A673 (cell line): Measurements from ENCODE around the gene FCRL6. TPM values are rescaled to one million over a fixed set of nuclear protein-coding genes. Genes with fewer than 3 reads are reported as not detected.
A peak's percentile ranks its signal among the peaks of the same experiment; 100 is the strongest.

ENCODE experiments used
- BruUV-seq: library from RNA; stranded (reverse); fragments of 400-500 nt; replicated peaks from 2 replicates; lab custom pipeline; 2021; lab: Mats Ljungman, UMichigan
- CTCF ChIA-PET: fragments of 300-600 bp; sonication (Branson Sonifier 250); formaldehyde crosslinking; loops from one replicate; lab custom pipeline; 2022; ENCODE audit warnings: antibody characterized with exemption; lab: Charles Lee
- POLR2A ChIA-PET: fragments of 300-600 bp; sonication (Branson Sonifier 250); formaldehyde crosslinking; loops from one replicate; lab custom pipeline; 2022; ENCODE audit warnings: antibody characterized with exemption; ENCODE audit not compliant: low non-redundant PET; lab: Charles Lee
- DNase-seq: peaks from one replicate; pipeline ENCODE4 v3.0.0-alpha.2; 2015; ENCODE audit warnings: low spot score
- H3K27ac ChIP-seq: fragments of 200-600 bp; sonication (generic); 2 replicates; pipeline ENCODE4 v1.5.1; 2016; ENCODE audit warnings: mixed run types, low read depth, mild to moderate bottlenecking, mixed read lengths, antibody characterized with exemption, low read length; ENCODE audit not compliant: poor library complexity, severe bottlenecking
- H3K27me3 ChIP-seq: fragments of 200-600 bp; sonication (generic); replicated peaks from 2 replicates; pipeline ENCODE4 v1.6.1; 2017; ENCODE audit warnings: mixed run types, low read depth, mild to moderate bottlenecking, mixed read lengths, antibody characterized with exemption, low read length; ENCODE audit not compliant: insufficient read depth, poor library complexity
- H3K36me3 ChIP-seq: fragments of 200-600 bp; sonication (generic); 2 replicates; pipeline ENCODE4 v1.6.1; 2016; ENCODE audit warnings: mixed run types, mild to moderate bottlenecking, mixed read lengths, antibody characterized with exemption, low read length; ENCODE audit not compliant: insufficient read depth, poor library complexity, severe bottlenecking
- H3K4me1 ChIP-seq: fragments of 200-600 bp; sonication (generic); 2 replicates; pipeline ENCODE4 v1.6.1; 2017; ENCODE audit warnings: mixed run types, mild to moderate bottlenecking, mixed read lengths, antibody characterized with exemption, low read length; ENCODE audit not compliant: insufficient read depth, poor library complexity, severe bottlenecking
- H3K4me3 ChIP-seq: fragments of 200-600 bp; sonication (generic); 2 replicates; pipeline ENCODE4 v1.5.1; 2016; ENCODE audit warnings: low read depth, mixed run types, mild to moderate bottlenecking, mixed read lengths, low read length; ENCODE audit not compliant: poor library complexity, severe bottlenecking
- H3K9me3 ChIP-seq: fragments of 200-600 bp; sonication (generic); 2 replicates; pipeline ENCODE4 v1.6.1; 2016; ENCODE audit warnings: mixed run types, low read depth, mild to moderate bottlenecking, mixed read lengths, antibody characterized with exemption, low read length; ENCODE audit not compliant: poor library complexity, severe bottlenecking
- EZH2 ChIP-seq: fragments of 200-600 bp; sonication (generic); IDR thresholded peaks from 2 replicates; pipeline ENCODE4 v1.6.1; 2017; ENCODE audit warnings: borderline replicate concordance, low read depth, mild to moderate bottlenecking, mixed read lengths, antibody characterized with exemption, low read length; ENCODE audit not compliant: poor library complexity, severe bottlenecking
- intact Hi-C: fragments of 100-400 bp; cut with micrococcal nuclease; formaldehyde crosslinking; loops from one replicate; pipeline ENCODE4 v1.10.0; 2022; ENCODE audit not compliant: unreplicated experiment
- total RNA-seq: library from RNA; stranded (reverse); gene quantifications from 2 replicates; pipeline ENCODE4 v1.2.3, GENCODE V29; 2021
- TF ChIP-seq, protein P1 (sequence below): fragments of 300-800, 200-600 bp; sonication (generic); conservative IDR thresholded peaks from 2 replicates; pipeline ENCODE4 v1.5.1; 2017; ENCODE audit warnings: low read depth, mild to moderate bottlenecking, antibody characterized with exemption, low read length, moderate library complexity, mixed read lengths

FCRL6 gene
- total RNA-seq, 1 experiment from 2014 or later, result 0.15 TPM

DNA sequence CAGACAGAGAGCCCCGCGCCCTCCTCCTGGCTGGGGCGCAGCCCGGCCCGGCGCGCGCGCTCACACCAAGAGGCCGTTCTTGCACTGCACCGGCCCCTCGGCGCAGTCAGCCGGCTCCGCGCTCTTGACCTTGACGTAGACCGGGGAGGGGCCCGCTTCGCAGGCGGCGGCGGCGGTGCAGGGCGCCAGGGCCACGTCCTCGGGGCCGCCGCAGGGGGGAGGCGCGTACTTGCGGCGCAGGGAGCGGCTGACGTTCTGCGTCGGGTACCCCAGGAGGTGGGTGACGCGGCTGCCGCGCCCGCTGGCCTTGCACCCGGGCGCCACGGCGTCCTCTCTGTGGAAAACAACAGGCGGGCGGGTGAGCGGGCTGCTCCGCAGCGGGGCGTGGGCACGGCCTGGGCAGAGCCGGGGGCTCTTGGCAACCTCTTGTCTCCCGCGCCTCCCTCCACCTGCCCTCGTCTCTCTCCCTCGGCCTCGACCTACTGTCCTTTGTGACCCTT, 52.6 kb downstream of the FCRL6 start:
- intact Hi-C loops, result no loop called here
- POLR2A ChIA-PET, result no interaction called here
- peak overlapping the region; percentile 74 for H3K27ac ChIP-seq

DNA sequence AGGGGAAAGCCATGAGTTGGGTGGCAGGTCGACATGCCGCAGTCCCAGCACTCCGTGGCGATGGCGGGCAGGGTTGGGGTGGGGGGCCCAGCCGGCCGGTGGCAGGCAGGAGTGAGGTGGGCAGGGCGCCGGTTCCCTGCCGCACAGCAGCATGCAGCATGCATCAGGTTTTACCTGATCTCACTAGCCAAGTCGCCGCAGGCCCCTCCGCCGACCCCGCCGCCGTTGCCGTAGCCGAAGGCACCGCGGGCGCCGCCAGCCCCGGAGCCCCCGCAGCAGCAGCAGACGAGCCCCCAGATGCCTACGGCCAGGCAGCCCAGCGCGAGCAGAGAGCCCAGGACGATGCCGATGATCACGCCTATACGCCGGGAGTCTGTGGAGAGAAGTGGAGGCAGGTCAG, 53.5 kb downstream of the FCRL6 start:
- ChIA-PET POLR2A (no interaction called here), CTCF (no interaction called here)
- DNase-seq, result no peak
- intact Hi-C loops, result no loop called here
- H3K9me3 ChIP-seq, result no peaks in the 10 kb centered on the region
- no peak overlapping the region for H3K27ac ChIP-seq
- no peak for TF ChIP-seq EZH2
- TF ChIP-seq, protein P1, sequence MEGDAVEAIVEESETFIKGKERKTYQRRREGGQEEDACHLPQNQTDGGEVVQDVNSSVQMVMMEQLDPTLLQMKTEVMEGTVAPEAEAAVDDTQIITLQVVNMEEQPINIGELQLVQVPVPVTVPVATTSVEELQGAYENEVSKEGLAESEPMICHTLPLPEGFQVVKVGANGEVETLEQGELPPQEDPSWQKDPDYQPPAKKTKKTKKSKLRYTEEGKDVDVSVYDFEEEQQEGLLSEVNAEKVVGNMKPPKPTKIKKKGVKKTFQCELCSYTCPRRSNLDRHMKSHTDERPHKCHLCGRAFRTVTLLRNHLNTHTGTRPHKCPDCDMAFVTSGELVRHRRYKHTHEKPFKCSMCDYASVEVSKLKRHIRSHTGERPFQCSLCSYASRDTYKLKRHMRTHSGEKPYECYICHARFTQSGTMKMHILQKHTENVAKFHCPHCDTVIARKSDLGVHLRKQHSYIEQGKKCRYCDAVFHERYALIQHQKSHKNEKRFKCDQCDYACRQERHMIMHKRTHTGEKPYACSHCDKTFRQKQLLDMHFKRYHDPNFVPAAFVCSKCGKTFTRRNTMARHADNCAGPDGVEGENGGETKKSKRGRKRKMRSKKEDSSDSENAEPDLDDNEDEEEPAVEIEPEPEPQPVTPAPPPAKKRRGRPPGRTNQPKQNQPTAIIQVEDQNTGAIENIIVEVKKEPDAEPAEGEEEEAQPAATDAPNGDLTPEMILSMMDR, result no peak
- H3K27me3 ChIP-seq, result no peaks in the 10 kb centered on the region
- H3K36me3 ChIP-seq, result no peaks in the 10 kb centered on the region
- peaks cover 9% of the 10 kb centered on the region for H3K4me1 ChIP-seq
- no peak overlapping the region for H3K4me3 ChIP-seq
- BruUV-seq, result no TSS peak

More for the DNA sequence above, 52.6 kb downstream of the FCRL6 start:
- CTCF ChIA-PET, result no interaction called here
- DNase-seq, result peak; percentile 75
- Histone ChIP-seq H3K36me3 (no peaks in the 10 kb centered on the region), H3K27me3 (no peaks in the 10 kb centered on the region), H3K4me3 (peak overlapping the region; percentile 60), H3K4me1 (peaks cover 9% of the 10 kb centered on the region), H3K9me3 (no peaks in the 10 kb centered on the region)
- BruUV-seq, result no TSS peak
- no peak for TF ChIP-seq EZH2
- TF ChIP-seq, protein P1, result no peak

DNA sequence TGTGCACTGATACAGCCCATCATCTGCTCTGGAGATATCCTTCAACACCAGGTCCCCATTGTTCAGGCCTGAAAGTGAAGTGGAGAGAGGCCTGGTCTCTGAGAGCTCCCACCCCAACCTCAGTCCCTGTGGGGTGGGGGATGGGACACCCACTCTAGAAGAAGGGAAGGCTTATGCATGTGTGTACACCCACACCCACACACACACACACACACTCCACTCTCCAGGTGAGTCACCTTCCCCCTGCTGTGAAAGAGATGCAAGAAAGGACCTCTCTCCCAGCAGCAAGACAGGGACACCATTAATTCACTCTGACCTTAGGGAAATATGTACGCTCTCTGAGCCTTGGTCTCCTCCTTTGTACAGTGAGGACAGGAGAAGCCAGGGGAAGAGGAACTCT, 54.4 kb downstream of the FCRL6 start:
- Histone ChIP-seq H3K4me1 (peaks cover 9% of the 10 kb centered on the region), H3K9me3 (no peaks in the 10 kb centered on the region), H3K27ac (no peak overlapping the region), H3K4me3 (no peak overlapping the region), H3K36me3 (no peaks in the 10 kb centered on the region), H3K27me3 (no peaks in the 10 kb centered on the region)
- ChIA-PET POLR2A (no interaction called here), CTCF (interaction anchor here (0.7 kb wide), 1 partner anchor 585 kb away, joined by 6 read pairs; no protein-coding TSS in a partner anchor)
- no peak for TF ChIP-seq EZH2
- TF ChIP-seq, protein P1, result no peak
- intact Hi-C loops, result no loop called here
- BruUV-seq, result no TSS peak
- no peak for DNase-seq
